Erythroblast (primary cell): ENCODE measurements around the gene NPM1.
"Not testable (repeated sequence)": the region's sequence is repeated elsewhere in the genome, so short reads cannot be mapped to it uniquely, and the experiment has no call there.

Experiments used
- DNase-seq, 2 experiments: peaks; one replicate each; lab custom pipeline; 2025; lab: John Stamatoyannopoulos, UW
- GATA1 ChIP-seq: IDR thresholded peaks from 2 replicates; pipeline ENCODE4 v1.6.1; 2011; ENCODE audit warnings: low read depth, mild to moderate bottlenecking, control low read depth, low read length, moderate library complexity
- POLR2A ChIP-seq: IDR thresholded peaks from 2 replicates; pipeline ENCODE4 v1.6.1; 2011; ENCODE audit warnings: mild to moderate bottlenecking, low read length

The NPM1 gene

GRCh38 chr5:171387345-171387969 is at the start of gene NPM1:
Gene NPM1 (plus strand): TSS chr5:171387849. CDS start chr5:171387949, 100 bp downstream.
- DNase-seq, result peak; percentile 100
- peak; percentile 96 for TF ChIP-seq POLR2A
- no peak for TF ChIP-seq GATA1

- DNase-seq, result no peak
- TF ChIP-seq GATA1, result no peak
- TF ChIP-seq POLR2A, result no peak
These were observed 47.6 kb upstream of the NPM1 start for GRCh38 chr5:171340042-171340441.

GRCh38 chr5:171340491-171340890 is 47.2 kb upstream of the NPM1 start:
- DNase-seq, result no peak
- TF ChIP-seq POLR2A, result no peak
- TF ChIP-seq GATA1, result no peak

- peak; percentile 61 to 77 for DNase-seq
- no peak for TF ChIP-seq GATA1
- TF ChIP-seq POLR2A, result no peak
These were observed 45.1 kb upstream of the NPM1 start for GRCh38 chr5:171342362-171343111.

GRCh38 chr5:171344936-171345608 is 42.6 kb upstream of the NPM1 start:
- TF ChIP-seq POLR2A (no peak), GATA1 (no peak)
- no peak for DNase-seq

- DNase-seq, result no peak
- no peak for TF ChIP-seq POLR2A
- no peak for TF ChIP-seq GATA1
These were observed 36.0 kb upstream of the NPM1 start for GRCh38 chr5:171351536-171352073.

- no peak for TF ChIP-seq GATA1
- no peak for TF ChIP-seq POLR2A
- no peak for DNase-seq
These were observed 32.3 kb upstream of the NPM1 start for GRCh38 chr5:171355302-171355724.

- TF ChIP-seq GATA1 (no peak), POLR2A (no peak)
- peak in 1 of 2 experiments; percentile 34 for DNase-seq
These were observed 29.8 kb upstream of the NPM1 start for GRCh38 chr5:171357843-171358242.

- DNase-seq, result not testable (repeated sequence)
These were observed 26.5 kb upstream of the NPM1 start for GRCh38 chr5:171361151-171361550.

GRCh38 chr5:171363249-171363648 is 24.4 kb upstream of the NPM1 start:
- DNase-seq, result not testable (repeated sequence)

GRCh38 chr5:171363846-171364245 is 23.8 kb upstream of the NPM1 start:
- peak; percentile 7 to 57 for DNase-seq
- TF ChIP-seq GATA1 (no peak), POLR2A (no peak)

GRCh38 chr5:171365351-171365750 is 22.3 kb upstream of the NPM1 start:
- TF ChIP-seq GATA1 (no peak), POLR2A (no peak)
- peak; percentile 27 to 33 for DNase-seq

- DNase-seq, result no peak
- TF ChIP-seq POLR2A, result no peak
- no peak for TF ChIP-seq GATA1
These were observed 21.0 kb upstream of the NPM1 start for GRCh38 chr5:171366645-171367044.

- TF ChIP-seq POLR2A (no peak), GATA1 (no peak)
- DNase-seq, result no peak
These were observed 20.0 kb upstream of the NPM1 start for GRCh38 chr5:171367424-171368370.
